ENCODE data around the gene IFI27L1. TPM values are rescaled to one million over a fixed set of nuclear protein-coding genes. Genes with fewer than 3 reads are reported as not detected.

The IFI27L1 gene
- total RNA-seq, 2 donors from 2014 or later = 11.1 to 138 TPM

DNA sequence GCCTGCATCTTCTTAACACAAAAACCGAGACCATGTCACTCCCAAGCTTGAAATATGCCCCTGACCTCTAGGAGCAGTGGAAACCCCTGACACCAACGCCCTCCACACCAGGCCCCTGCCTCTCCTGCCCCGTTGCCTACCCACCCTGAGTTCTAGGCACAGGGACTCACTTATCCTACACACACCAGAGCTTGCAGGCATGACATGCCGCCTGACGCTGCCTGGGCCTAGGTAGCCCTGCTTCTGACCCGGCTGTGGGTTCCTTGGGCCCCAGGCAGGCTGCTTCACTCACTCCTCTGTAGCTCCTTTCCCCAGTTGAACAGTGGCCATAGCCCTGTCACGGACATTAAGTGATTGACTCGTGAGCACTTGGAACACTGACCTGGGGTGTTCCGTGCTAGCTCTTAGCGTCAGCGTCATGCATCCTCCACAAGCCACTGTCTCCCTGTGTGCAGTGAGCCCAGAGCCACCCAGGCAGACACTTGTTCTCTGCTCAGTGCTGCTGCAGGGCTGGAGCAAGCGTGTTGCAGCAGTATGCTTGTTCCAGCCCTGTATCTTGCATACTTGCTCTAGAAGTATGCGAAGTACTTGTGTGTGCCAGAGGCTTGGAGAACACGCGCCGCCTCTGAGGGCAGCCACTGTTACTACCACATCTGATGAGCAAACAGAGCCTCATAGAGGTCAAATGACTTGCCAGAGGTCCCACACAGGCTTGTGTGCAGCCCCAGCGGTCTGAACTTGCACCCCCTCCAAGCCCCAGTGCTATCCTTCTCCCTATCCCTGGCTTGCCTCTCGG is 39.4 kb upstream of the IFI27L1 start:
- Histone ChIP-seq H3K4me1 (replicated peaks) (no peaks in the 10 kb centered on the region), H3K27ac (no peak overlapping the region), H3K9me3 (no peaks in the 10 kb centered on the region), H3K36me3 (peaks cover 0 to 6% of the 10 kb centered on the region in 2 donors), H3K27me3 (replicated peaks; ENCODE audit: insufficient read depth) (no peaks in the 10 kb centered on the region), H3K4me3 (no peak overlapping the region)
- 83% methylated on average over 18 of the region's 18 CpGs for WGBS
- no peak for DNase-seq (ENCODE audit: low spot score)
- intact Hi-C loops (cut with DNase I) = no loop called here
- no peak for TF ChIP-seq POLR2A (IDR thresholded peaks at IDR 0.05)

DNA sequence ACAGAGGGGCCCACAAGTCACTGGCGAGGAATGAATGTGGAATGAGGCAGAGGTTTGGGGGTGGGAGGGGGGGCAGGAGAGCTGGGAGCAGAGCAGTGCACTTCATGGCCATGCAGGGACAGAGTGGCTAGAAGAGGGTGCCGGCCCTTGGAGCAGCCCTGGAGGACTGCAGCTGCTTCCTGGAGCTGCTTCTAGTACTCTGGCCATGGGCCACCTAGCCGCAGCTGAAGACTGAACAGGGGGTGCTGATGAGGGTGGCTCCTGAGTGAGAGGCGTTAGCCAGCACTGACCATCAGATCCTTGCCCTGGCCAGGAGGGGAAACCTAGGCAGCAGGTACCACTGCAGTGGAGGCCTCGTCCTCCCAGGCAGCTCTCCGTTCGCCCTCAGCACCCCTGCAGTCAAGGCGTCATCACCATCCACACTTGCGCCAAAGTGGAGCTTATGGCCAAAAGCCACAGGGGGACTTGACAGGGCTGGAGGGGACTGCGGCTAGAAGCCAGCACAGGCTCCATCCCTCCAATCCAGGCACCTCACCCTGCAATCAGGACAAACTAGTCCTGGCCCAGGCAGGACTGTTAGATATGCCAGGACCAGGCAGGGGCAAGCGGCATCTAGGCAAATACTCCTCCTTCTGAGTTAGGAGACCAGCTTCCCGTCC is 38.5 kb upstream of the IFI27L1 start:
- Histone ChIP-seq H3K27ac (no peak overlapping the region), H3K9me3 (no peaks in the 10 kb centered on the region), H3K4me3 (no peak overlapping the region), H3K4me1 (replicated peaks) (no peaks in the 10 kb centered on the region), H3K27me3 (replicated peaks; ENCODE audit: insufficient read depth) (no peaks in the 10 kb centered on the region), H3K36me3 (peaks cover 0 to 13% of the 10 kb centered on the region in 2 donors)
- DNase-seq (ENCODE audit: low spot score) = no peak
- WGBS = 77% methylated on average over 12 of the region's 12 CpGs
- TF ChIP-seq POLR2A (IDR thresholded peaks at IDR 0.05) = no peak
- TF ChIP-seq POLR2AphosphoS5 (IDR thresholded peaks at IDR 0.05) = no peak
- TF ChIP-seq, protein P1, sequence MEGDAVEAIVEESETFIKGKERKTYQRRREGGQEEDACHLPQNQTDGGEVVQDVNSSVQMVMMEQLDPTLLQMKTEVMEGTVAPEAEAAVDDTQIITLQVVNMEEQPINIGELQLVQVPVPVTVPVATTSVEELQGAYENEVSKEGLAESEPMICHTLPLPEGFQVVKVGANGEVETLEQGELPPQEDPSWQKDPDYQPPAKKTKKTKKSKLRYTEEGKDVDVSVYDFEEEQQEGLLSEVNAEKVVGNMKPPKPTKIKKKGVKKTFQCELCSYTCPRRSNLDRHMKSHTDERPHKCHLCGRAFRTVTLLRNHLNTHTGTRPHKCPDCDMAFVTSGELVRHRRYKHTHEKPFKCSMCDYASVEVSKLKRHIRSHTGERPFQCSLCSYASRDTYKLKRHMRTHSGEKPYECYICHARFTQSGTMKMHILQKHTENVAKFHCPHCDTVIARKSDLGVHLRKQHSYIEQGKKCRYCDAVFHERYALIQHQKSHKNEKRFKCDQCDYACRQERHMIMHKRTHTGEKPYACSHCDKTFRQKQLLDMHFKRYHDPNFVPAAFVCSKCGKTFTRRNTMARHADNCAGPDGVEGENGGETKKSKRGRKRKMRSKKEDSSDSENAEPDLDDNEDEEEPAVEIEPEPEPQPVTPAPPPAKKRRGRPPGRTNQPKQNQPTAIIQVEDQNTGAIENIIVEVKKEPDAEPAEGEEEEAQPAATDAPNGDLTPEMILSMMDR (IDR thresholded peaks at IDR 0.05) = no peak
- intact Hi-C loops (cut with DNase I) = no loop called here

DNA sequence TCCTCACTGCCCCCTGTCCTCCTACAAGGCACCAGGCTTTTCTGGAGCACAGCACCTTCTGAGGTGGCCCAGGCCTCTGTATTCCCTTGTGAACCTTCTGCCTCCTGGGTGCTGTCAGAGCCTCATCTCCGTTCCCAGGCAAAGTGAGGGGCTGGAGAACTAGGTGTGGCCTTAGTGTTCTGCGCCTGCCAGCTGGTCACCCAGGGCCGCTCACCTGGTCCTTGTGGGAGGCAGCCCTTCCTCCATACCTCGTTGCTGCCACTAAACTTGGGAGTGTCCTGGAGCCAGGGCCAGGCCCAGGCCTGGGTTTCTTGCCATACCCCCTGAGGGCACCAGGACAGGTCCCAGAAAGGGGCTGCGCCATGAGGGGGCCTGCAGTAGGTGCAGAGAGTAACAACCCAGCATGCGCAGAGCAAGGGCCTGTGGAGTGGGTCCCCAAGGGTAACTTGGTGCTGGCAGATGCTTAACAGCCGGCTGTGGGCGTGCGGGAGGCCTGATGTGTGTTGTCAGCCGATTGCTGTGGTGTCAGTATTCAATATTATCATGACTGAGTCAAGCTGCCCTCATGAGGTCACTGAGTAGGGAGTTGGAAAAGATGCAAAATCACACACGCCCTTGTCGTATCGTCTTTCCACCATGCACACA is 37.9 kb upstream of the IFI27L1 start:
- TF ChIP-seq POLR2A (IDR thresholded peaks at IDR 0.05) (no peak), POLR2AphosphoS5 (IDR thresholded peaks at IDR 0.05) (no peak)
- TF ChIP-seq, protein P1 (IDR thresholded peaks at IDR 0.05) = no peak
- intact Hi-C loops (cut with DNase I) = no loop called here
- H3K36me3 ChIP-seq = peaks cover 0 to 19% of the 10 kb centered on the region in 2 donors

DNA sequence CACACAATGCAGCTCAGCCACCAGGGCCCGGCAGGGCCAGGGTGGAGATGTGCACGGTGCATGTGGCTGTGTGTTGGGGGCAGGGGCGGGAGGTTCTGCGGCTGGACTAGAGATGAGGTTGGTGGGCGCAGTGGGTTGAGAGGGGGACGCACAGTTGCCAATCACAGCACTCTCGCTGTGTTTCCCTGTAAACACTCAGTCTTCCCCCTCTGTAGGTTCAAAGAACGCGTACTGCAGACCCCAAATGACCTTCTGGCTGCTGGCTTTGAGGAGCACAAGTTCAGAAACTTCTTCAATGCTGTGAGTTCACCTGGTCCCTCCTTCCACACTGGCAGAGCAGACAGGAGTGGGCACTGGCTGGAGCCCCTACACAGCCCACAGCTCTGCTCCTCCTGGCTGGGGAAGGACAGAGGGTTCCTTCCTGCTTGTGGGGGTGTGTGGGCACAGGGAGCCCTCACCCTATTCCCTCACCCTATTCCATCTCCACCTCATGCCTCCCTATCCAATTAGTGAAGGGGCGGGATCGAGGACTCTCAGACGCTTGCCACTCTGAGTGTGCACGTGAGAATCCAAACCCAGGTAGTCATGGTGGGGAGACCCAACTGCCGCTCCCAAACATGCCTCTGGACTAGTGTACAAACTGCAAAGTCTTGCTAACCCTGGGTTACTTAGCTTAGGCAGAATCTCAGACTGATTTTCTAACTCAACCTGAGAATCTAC is 37.2 kb upstream of the IFI27L1 start:
- H3K9me3 ChIP-seq = no peaks in the 10 kb centered on the region
- no peak for DNase-seq (ENCODE audit: low spot score)
- intact Hi-C loops (cut with DNase I) = no loop called here
- no peak overlapping the region for H3K4me3 ChIP-seq
- 91% methylated on average over 14 of the region's 14 CpGs for WGBS
- H3K36me3 ChIP-seq = peaks cover 0 to 19% of the 10 kb centered on the region in 2 donors
- no peaks in the 10 kb centered on the region for H3K4me1 ChIP-seq (replicated peaks)
- TF ChIP-seq, protein P1 (IDR thresholded peaks at IDR 0.05) = no peak
- TF ChIP-seq POLR2AphosphoS5 (IDR thresholded peaks at IDR 0.05) (no peak), POLR2A (IDR thresholded peaks at IDR 0.05) (no peak)
- no peak overlapping the region for H3K27ac ChIP-seq
- H3K27me3 ChIP-seq (replicated peaks; ENCODE audit: insufficient read depth) = no peaks in the 10 kb centered on the region

More for the DNA sequence above, 37.9 kb upstream of the IFI27L1 start:
- WGBS = 82% methylated on average over 13 of the region's 13 CpGs
- no peak overlapping the region for H3K4me3 ChIP-seq
- no peak overlapping the region for H3K27ac ChIP-seq
- DNase-seq (ENCODE audit: low spot score) = no peak
- H3K4me1 ChIP-seq (replicated peaks) = no peaks in the 10 kb centered on the region
- no peaks in the 10 kb centered on the region for H3K27me3 ChIP-seq (replicated peaks; ENCODE audit: insufficient read depth)
- no peaks in the 10 kb centered on the region for H3K9me3 ChIP-seq
